GM19351 (cell line): ENCODE data around the gene TRPV6.

Source experiments
- ATAC-seq: cut with Tn5 transposase; IDR thresholded peaks from one replicate; pipeline ENCODE4 v1.9.1; 2021; ENCODE audit warnings: mild to moderate bottlenecking, moderate library complexity; ENCODE audit not compliant: unreplicated experiment

TRPV6 gene

DNA sequence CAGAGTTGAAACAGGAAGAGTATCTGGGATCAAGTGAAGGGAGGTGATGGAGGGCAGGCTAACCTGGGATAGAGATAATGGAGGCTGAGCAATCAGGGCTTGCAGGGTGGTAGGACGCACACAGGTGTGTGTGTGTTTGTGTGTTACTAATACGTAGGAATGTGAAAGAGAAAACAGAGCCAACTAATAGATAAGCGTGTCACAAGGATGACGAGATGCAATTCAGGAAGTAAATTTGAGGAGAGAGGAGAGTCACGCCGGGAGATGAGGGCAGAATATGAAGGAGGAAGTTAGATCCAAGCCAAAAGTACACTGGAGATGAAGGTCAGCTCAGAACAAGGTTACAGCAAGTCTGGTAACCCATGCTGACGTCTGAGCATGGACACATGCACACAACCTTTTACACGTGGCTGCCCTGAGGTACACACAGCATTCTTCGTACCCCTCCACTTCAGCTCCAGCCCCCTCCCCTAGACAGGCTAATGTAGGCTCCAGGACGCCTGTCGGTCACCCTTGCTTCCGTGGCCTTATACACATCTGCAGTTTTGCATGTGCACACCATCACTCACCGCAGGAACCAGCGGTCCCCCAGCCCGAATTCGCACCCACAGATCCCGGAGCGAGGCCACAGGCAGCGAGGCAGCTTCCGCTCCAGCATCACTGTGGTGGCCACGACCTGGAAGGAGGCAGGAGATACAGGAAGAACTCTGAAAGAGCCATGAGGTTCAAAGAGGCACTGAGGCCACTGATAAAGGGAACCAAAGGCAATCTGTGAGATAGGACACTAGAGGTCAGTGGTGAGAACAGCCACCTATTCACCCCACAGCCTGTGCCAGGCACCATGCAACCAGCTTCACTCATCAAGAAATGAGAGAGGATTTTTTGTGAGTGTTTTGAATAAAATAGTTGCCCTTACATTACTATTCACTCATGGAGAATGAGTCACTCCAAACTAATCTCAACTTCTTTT lies 23.7 kb upstream of the TRPV6 start:
- ATAC-seq: peak; percentile 59

DNA sequence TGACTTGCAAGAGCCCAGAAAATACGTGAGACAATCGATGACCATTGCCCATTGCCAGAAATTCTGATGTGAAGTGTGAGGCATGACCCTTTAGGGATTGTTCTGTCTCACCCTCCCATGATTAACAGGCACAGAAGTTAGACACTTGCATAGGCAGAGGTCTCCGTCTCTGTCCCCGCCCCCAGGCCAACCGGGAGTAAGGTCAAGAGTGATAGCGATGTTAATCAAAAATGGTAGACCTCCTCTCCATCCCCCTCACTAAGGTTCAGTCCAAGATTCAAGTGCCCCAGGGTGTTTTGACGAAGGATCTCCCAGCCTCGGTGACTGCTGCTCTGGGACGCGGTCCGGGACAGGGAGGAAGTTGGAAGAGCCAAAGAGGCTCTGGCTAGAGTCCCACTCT lies 22.7 kb upstream of the TRPV6 start:
- no peak for ATAC-seq

DNA sequence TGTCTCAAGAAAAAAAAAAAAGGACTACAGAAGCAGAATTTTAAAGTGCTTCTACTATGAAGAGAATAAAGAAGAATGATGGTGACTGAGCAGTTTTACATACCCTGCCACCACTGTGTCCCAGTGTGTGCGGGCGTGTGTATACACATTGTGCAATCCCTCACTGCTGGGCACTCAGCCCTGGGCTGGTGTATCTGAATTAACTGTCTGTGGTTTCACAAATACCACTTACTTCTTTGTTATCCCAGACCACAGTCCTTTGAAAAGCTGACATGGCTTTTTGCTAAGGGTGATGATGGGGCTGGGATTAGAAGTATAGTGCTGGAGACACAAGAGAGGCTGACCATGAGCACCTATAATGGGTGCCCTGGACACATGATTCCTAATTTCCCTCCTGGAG lies 21.1 kb upstream of the TRPV6 start:
- ATAC-seq: no peak

DNA sequence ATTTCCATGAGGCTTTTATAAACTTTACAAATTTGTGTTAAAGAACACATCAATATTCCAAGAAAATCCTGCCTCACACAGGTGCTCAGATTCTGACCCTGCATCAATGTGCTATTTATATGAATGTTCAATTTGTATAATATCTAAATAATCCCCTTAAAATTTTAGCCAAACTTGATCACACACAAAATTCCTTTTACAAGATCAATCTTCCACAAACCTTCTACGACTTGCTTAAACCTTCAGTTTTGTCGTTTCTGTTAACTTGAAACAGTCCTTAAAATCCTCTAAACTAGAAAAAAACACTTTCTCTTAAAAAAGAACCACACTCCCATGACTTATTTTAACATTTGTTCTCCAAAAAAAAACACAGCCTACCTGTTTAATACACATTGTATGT lies 20.2 kb upstream of the TRPV6 start:
- no peak for ATAC-seq

DNA sequence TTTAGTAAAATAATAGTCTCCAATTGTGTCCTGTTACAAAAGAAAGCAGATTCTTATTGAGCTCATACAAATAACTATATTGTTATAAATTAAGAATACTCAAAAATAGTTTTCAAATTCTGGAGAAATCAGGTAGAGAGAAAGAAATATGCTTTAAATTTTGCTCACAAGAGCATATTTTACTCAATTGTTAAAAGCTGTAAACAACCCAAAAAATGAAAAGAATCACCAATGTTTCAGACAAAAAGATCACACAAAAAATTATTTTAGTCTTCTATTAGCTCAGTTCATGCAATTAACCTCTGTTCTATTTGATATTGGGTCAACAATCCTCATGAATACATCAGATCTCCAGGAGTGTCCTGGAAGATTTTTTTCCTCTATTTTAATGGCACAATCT lies 18.6 kb upstream of the TRPV6 start:
- ATAC-seq: no peak

DNA sequence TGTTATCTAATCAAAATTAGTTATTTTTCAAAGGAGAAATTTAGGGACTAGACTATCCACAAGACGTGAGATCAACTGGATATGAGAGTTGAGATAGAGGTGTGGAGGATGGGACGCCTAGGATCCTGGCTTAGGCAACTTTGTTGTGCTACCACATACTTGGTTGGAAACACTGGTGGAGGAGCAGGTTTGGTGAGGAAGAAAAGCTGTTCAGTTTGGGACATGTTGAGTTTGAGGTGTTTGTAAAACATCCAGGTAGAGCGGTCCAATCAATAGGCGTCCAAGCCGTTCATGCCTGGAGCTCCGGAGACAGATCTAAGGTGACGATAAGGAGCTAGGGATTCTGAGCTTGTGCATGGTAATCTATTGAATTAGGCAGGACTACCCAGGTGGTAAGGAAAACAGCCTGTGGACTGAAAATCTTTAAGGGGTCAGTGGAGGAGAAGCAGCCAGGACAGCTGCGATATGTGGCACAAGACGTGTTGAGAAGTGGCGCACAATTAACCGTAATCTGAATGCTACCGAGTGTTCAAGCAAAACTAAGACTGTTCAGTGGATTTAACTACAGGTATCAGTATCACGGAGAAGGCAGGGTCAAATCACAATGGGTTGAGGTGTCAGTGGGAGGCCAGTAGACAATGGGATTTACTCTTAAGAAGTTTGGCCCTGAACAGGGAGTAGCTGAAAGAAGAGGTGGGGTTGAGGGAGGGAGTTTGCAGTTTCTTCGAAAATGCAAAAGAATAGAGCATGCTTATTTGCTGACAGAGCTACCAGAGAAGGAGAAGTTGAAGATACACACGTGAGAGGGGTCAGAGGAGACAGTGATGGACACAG lies 16.1 kb upstream of the TRPV6 start:
- ATAC-seq: no peak

DNA sequence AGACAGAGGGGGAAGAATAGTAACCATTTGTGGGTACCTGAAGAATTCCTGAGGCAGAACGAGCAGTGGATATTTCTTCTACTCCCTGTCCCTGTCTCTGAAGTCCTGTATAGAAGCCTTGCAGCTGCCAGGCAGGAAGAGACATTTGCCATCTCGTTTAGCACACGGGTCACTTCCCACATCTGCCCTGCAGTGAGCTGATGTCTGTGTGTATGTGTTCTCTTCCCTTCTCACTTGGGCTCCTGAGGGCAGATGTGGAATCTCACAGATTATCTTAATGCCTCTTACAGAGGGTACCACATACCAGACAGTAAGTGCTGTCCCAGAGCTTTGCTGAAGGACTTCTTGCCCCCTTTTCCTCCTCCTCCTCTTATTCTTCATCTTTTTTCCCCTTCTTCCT lies 14.1 kb upstream of the TRPV6 start:
- ATAC-seq: no peak

DNA sequence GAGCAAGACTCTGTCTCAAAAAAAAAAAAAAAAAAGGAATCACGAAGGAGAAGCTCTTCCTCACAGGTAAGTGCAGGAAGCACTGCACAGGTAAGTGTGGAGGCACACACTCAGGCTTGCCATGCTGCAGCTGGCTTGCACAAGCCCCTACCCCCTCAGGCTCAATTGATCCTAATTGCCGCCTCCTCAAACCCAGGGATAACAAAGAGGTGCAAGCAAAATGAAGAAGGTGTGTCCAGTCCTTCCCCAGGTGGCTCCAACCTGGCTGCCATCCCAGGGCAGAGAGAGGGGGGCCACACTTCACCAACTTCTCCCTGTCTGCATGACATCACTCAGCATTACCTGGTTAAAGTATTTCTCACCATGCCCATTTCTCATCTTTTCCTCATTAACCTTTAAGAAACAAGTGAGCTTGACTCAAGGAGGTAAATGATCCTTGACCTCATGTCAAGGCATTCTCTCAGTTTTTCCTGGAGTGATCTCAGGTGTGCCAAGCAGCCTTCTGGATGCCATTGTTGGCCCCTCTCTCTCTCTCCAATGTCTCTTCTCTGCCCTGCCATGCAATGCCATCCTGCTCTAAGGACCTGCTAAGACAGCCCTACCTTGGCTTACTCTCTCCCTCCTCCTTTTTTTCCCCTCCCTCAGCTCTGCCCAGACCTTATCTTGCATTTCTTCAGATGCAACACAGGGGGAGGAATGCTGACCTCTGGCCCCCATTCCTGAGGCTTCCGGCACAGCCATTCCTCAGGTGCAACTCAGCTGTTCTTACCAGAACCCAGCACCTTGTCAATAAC lies 13.0 kb upstream of the TRPV6 start:
- ATAC-seq: no peak

DNA sequence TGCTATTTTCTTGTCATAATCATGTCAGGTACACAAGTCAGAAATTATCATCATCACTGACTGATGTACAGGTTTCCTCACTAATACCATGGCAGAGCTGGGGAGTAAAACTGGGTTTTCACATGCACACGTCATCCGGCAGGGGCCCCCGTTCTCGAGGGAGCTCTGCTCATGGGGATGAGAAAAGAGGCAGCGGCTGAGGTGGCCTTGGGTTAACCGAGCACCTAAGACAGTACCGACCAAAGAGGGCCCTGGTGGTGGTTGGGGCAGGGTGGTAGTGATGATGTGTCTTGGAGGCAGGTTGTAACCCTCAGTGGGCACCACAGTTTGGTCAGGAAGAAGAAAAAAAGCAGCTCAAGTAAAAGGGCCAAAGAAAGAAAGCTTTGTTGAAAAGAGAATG lies 12.1 kb upstream of the TRPV6 start:
- ATAC-seq: no peak

DNA sequence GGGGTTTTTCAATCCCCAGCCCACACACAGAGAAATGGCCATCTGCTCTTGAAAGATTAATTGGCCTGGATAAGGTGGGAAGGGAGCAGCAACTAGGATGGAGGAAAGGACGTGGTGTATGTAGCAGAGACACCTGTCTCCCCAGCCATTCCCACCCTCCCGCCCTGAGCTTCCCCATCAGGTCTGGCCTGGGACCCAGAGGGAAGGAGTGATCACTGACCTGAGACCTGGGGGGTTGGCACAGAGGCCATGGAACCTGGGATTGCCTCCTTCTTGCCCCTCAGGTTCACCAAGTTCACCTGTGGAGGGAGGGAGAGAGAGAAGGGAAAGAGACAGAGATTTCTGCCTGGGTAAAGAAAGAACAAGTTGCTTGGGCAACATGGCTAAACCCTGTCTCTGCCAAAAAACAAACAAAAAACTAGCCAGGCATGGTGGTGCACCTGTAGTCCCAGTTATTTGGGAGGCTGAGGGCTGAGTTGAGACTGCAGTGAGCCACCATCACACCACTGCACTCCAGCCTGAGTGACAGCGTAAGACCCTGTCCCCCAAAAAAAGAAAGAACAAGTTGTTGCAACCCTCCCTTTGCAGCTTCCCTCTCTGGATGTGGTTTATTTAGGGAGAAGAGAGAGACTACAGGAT lies 11.3 kb upstream of the TRPV6 start:
- no peak for ATAC-seq

DNA sequence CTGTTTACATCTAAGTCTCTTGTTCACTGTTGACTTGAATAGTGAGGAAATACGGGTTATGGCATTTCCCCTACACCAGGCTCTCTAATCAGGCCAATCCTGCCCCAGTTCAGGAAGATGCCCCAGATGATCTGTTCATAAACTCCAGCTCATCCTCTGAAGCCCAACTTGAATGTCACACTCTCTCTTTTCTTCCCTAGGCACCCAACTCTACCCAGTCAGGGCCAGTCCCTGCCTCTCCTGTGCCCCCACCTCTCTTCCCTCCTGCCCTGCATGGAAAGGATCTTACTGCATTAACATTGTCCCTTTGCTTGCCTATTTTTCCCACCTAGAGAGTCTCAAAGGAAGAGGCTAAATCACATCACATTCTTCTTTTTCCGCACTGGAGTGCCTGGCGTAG lies 10.6 kb upstream of the TRPV6 start:
- no peak for ATAC-seq

DNA sequence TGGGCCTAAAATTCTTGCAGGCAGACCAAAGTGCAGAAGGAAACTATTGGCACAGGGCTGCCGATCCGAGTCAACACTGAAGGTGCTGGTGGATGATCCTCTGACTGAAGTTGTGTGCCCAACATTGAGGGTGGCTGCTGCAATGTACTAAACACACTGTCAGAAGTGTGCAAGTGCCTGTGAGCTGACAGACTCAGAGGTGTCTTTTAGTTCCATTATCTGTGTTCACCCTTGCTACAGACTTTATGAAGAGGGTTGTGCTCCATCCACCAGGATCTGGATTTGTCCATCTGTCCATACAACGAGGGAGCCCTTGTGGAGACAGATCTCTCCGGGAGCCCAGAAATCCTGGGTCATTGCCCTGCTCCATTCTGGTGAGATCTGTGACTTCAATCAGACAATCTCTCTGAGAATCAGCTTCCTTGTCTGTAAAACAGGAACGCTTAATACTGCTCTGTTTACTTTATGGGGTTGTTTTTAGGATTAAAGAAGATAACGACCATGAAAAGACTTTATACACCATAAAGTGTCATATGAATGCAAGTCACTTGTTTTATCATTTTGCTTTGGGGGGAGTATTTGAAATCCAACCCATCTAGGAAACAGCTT lies 9.5 kb upstream of the TRPV6 start:
- ATAC-seq: no peak

DNA sequence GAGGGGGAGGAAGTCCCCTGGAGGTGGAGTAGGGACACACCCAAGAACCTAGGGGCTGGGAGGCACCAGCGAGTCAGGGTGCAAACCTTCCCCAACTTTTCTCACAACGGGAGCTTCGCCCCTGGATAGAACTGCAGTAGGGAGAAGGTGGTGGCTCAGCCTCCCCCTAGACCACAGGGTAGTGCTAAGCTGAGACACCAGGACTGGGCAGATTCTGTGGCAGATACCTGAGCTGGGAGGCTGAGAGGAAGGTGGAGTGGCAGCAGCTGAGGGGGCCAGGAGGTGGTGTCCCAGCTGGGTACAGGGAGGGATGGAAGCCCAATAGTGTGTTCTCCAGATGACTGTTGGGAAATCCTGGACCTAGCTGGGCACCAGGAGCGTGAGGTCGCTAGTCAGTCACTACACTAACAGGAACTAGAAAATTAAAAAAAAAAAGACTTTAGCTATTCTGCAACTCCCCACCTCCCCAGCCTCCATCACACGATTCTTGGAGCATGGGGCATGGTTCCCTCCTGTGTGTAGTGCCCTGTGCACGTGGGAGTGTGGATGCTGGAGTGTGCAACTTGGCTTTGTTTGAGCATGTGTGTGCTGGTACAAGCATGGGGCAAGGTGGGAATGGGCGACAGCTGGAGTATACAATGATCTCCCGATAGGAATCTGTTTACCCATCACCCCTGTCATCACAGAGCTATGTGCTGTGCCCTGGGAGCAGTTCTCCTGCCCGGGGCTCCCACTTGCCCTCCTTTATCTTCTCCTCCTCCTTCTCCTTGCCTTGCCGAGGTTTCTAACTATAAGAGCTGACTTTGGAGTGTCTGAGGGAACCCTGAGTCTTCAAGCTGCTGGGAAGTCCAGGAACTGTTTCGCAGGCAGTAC lies 8.8 kb upstream of the TRPV6 start:
- ATAC-seq: no peak

DNA sequence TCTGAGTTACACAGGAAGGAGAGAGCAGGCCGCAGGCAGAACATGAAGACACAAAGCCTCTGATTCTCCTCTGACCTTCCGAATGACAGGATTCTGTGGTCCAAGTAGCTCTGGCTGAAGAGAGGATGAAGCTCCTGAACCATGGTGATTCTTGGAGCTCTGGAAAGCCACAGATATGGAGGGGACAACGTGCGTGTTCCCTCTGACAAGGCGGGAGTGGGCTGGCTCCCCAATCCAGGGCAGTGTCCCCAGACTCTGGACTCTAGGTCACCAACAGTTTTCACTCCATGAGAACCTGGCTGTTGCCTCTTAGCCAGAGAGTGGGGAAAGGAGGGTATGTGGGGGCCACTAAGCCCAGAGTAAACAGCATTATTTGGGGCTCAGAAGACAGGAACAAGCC lies 7.4 kb upstream of the TRPV6 start:
- no peak for ATAC-seq

DNA sequence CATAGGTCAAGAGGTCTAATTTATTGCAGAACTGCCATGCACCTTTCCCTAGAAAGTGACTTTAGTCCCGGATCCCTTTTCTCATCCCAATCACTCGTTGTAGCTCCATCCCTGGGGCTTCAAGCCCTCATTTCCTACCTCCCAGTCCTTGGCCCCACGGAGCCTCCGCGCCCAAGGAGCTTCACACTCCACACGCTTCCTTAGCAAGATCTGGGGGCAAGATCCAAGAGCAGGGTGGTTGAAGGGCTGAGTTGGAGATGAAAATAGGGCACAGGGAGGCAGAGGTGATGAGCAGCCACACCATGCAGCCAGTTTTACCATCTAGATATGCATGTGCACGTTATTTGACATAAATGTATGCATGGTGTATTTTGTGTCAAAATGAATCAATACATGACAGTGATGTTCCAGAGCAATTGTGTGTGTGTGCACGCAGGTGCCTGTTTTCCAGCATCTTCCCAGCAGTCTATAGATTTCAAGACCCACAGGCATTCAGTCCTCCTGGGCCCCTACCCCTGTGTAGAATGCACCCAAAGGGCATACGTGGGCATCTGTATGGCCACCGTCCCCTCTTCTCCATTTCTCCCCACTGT lies 6.0 kb upstream of the TRPV6 start:
- ATAC-seq: no peak

DNA sequence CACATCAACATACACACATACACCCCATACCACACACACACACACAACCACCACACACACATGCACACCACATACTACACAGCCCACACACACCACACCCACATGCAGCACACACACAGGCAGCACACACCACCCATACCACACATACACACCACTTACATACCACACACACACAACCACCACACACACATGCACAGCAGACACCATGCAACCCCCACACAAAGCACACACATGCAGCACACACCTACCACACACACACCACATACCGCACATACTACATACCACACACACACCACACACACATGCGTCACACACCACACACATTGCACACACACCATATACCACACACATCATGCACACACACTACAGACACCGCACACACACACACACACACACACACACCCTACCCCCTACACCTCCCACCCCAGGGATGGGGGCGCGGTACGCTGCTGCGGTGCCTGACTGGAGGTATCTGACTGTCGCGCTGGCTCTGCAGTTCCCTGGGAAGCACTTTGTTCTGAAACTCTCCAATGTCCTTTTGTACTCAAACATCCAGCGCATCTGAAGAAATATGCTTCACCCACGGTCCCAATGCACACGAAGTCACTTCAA lies 5.4 kb upstream of the TRPV6 start:
- ATAC-seq: no peak

DNA sequence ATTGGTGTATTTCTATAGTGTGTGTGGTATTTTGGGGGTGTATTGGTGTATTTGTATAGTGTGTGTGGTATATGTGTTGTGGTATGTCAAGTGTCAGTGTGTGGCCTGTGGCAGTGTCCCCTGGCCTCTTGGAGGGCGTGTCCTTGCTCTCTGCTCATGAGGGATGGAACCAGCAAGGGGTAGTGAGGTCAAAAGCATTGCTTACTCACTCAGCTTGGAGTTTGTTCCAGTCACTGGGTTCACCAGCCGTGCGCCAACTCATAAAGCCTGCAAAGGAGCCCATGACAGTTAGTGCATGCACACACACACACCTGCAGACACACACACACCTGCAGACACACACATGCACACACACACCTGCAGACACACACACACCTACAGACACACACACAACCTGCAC lies 4.3 kb upstream of the TRPV6 start:
- no peak for ATAC-seq

DNA sequence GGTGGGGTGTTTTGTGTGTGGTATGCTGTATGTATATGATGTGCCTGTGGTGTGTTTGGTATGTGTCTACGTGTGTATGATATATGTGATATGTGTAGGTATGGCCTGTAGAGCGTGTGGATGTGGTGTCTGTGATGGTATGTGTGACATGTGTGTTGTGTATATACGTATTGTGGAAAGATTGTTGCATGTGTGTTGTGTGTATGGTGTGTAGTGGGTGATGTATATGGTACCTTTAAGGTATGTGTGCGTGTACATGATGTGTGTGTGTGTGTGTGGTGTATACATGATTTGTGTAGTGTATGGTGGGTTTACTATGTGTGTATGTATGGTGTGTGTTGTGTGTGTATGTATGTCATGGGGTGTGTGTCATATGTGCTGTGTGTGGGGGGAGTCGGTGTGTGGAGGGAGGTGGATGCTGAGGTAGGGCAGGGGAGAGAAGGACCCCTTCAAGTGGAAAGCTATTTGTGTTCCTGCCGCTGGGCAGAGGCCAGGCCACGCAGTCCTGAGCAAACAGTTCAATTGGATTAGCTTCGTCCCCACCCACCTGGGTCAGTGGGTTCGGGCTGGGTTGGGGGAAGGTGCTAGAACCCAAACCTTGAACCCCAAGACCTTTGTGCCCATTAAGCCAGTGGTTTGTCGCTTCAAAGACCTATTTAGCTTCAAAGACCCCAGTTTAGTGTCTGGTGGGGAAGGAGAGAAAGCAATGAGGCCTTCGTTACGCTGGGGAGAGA lies 1.9 kb upstream of the TRPV6 start:
- no peak for ATAC-seq
